AG04449 (cell line): ENCODE measurements around the gene ATP2B2.
A peak's percentile ranks its signal among the peaks of the same experiment; 100 is the strongest.

ENCODE experiments used
- CTCF ChIA-PET: fragments of 350-600 bp; formaldehyde crosslinking; extraction: SDS; loops from one replicate; lab custom pipeline; 2021; ENCODE audit warnings: antibody characterized with exemption; lab: Yijun Ruan, JAX
- POLR2A ChIA-PET: fragments of 400-600, 350-600 bp; formaldehyde crosslinking; extraction: SDS; loops from one replicate; lab custom pipeline; 2020; ENCODE audit warnings: antibody characterized with exemption, inconsistent platforms; lab: Yijun Ruan, JAX
- DNase-seq: peaks from one replicate; pipeline ENCODE4 v3.0.0-alpha.2; 2010; ENCODE audit warnings: low read depth, low spot score
- H3K4me3 ChIP-seq: 2 replicates; pipeline ENCODE4 v1.5.1; 2011; ENCODE audit warnings: low read depth, mild to moderate bottlenecking, control low read depth, low read length
- TF ChIP-seq, protein P1 (sequence below): IDR thresholded peaks from one replicate; pipeline ENCODE4 v1.5.1; 2011; ENCODE audit warnings: mild to moderate bottlenecking, moderate library complexity, low read length, control low read depth, inconsistent platforms; ENCODE audit not compliant: insufficient read depth; ENCODE audit errors: missing control alignments

The ATP2B2 gene

DNA sequence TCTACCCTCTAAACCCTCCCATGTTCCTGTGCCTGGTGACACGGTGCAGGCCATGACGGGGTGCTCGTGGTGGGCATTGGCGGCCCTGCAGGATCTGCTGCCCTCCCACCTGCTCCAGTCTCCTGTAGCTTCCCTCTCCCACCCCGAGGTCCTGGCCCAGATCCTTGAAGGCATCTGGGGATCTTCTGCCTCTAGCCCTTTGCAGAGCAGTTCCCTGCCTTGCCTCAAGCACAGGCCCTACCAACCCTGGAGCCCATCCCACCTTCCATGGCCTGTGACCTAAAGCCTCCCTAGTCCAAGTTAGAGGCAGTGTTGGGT lies 157.0 kb downstream of the ATP2B2 start:
- H3K4me3 ChIP-seq, result no peak overlapping the region
- DNase-seq, result no peak
- TF ChIP-seq, protein P1, sequence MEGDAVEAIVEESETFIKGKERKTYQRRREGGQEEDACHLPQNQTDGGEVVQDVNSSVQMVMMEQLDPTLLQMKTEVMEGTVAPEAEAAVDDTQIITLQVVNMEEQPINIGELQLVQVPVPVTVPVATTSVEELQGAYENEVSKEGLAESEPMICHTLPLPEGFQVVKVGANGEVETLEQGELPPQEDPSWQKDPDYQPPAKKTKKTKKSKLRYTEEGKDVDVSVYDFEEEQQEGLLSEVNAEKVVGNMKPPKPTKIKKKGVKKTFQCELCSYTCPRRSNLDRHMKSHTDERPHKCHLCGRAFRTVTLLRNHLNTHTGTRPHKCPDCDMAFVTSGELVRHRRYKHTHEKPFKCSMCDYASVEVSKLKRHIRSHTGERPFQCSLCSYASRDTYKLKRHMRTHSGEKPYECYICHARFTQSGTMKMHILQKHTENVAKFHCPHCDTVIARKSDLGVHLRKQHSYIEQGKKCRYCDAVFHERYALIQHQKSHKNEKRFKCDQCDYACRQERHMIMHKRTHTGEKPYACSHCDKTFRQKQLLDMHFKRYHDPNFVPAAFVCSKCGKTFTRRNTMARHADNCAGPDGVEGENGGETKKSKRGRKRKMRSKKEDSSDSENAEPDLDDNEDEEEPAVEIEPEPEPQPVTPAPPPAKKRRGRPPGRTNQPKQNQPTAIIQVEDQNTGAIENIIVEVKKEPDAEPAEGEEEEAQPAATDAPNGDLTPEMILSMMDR, result no peak
- POLR2A ChIA-PET, result no interaction called here
- CTCF ChIA-PET, result interaction anchor here (1.9 to 8.2 kb wide), 3 partner anchors 10 to 389 kb away, joined by 8 to 109 read pairs (median 29); no protein-coding TSS in a partner anchor

DNA sequence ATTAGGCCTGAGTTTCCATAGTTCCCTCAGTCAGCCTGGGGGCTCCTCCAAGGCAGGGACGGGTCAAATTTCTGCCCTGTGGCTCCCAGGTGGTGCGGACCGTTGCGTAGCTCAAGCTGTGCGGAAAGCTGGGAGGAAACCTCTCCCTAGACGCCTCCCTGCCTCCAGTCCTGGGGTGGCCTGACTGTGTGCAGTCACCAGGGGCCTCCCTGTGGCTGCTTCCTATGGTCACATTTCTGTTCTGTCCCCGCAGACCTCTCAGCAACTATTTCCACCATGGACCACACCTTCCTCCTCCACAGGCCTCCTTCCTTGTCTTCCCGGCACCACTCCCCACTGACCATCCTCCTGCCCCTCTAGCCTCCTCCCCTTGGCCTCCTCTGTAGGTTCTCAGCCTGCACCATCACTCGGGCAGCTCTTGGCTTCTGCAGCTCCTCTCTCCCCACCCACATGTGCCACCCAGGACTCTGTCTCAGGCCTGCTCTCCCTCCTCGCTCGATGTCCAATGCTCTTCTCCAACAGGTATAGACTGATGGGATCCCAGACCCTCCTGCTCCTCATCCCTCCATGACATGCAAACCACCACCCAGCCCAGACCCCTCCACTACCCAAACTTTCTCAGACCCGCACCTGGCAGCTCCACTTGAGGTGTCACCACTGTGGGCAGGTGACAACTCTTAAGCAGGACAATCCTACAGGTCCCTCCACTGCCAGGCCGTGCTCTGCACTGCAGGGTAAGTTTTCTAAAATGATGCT lies 157.6 kb downstream of the ATP2B2 start:
- TF ChIP-seq, protein P1, result no peak
- POLR2A ChIA-PET, result no interaction called here
- CTCF ChIA-PET, result interaction anchor here (1.1 to 8.2 kb wide), 4 partner anchors 10 to 389 kb away, joined by 3 to 109 read pairs (median 18); no protein-coding TSS in a partner anchor
- no peak for DNase-seq
- H3K4me3 ChIP-seq, result no peak overlapping the region

DNA sequence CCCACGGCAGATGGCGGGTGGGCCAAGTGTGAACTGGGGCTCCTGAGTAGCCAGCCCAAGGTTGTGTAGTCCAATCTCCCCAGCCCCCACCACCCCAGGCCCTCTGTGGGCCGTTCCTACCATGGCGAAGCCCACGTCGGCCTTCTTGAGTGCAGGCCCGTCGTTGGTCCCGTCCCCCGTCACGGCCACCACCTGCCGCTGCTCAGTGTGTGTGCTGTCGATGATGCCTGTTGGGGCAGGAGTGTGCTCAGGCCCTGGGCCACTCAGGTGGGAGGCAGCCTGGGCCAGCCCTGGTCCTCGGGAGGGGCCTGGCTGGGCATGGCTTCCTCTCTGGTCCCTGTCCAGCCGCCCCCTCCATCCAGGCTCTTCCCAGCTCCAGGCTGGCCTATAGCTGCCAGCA lies 159.5 kb downstream of the ATP2B2 start:
- ChIA-PET POLR2A (no interaction called here), CTCF (interaction anchor here (1.2 to 8.2 kb wide), 6 partner anchors 8 to 391 kb away, joined by 3 to 109 read pairs (median 30); partner anchors contain the start of gene SEC13)
- no peak for DNase-seq
- H3K4me3 ChIP-seq, result no peak overlapping the region
- TF ChIP-seq, protein P1, result no peak

DNA sequence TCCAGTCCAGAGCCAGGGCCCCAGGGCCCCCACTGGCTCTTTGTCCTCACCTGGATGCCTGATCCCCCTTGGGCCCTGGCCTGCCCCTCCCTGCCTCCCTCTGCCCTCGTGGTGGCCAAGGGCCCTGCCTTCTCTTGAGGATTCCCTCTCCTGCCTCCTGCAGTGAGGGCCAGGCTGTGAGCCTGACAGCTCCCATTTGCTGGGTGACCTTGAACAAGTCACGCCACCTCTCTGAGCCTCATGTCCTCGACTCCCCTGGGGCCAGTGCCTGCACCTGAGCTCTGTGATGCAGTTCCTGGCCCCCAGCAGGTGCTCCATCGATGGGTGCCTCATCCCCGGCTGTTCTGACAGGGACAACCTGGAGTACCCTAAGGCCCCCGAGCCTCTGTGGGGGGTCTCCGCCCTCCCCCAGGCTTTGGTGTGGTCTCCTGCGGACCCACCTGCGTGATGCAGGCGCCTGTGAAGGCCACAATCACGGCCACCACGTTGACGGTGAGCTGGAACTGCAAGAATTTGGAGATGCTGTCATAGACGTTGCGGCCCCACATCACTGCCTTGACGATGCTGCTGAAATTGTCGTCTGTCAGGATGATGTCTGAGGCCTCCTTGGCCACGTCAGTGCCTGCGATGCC lies 160.3 kb downstream of the ATP2B2 start:
- CTCF ChIA-PET, result interaction anchor here (0.7 to 8.2 kb wide), 16 partner anchors 7 to 404 kb away, joined by 3 to 109 read pairs (median 6); partner anchors contain the start of gene SEC13
- TF ChIP-seq, protein P1, result no peak
- H3K4me3 ChIP-seq, result no peak overlapping the region
- POLR2A ChIA-PET, result no interaction called here
- DNase-seq, result no peak

DNA sequence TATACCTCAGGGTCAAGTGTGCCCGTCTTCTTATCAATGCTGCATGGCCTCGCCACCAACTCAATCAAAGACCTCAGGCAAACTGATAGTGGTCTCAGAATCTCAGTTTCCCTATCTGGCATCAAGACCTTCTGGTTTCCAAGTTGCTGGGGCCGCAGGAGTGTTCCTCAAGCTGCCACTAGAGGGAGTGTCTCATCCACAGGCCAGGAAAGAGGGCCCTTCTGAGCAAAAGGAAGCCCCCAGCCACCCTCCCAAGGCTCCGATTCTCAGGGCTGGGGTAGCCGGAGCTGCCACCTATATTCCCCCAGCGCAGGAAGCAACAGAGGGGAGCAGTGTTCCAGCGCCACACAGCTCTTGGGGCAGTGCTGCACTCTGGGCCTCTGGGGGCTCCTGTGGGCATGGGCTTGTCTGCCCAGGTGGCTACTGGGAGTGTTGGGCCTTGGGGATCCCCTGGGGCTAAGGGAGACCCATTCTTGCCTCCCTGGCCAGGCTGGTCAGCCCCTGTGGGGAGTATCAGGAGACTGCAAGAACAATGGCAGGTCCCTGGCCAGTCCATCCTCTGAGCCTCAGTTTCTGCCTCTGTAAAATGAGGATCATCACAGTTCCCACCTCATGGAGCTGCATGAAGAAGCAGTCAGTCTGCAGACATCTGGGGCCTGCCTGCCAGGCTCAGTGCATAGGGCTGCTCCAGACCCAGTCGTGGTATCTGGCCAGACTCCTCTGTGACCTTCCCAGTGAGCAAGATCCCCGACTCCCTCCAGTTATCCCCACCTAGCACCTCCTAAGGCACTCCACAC lies 161.0 kb downstream of the ATP2B2 start:
- ChIA-PET POLR2A (no interaction called here), CTCF (interaction anchor here (0.6 to 8.2 kb wide), 22 partner anchors 6 to 405 kb away, joined by 3 to 109 read pairs (median 4); partner anchors contain the start of gene SEC13)
- TF ChIP-seq, protein P1, result peak; percentile 92
- DNase-seq, result no peak
- no peak overlapping the region for H3K4me3 ChIP-seq
